Measurements from ENCODE around the gene RERGL. TPM values are rescaled to one million over a fixed set of nuclear protein-coding genes. Genes with fewer than 3 reads are reported as not detected.
A peak's percentile ranks its signal among the peaks of the same experiment; 100 is the strongest.

Gene RERGL
- total RNA-seq (2021) (not detected in 2 replicates), Bru-seq, nascent RNA (percentile 16 among the genes with signal in this experiment), BruChase-seq, experiment 1, labeled RNA remaining after a 2-hour chase (percentile 17 among the genes with signal in this experiment), BruChase-seq, experiment 2, labeled RNA remaining after a 6-hour chase (percentile 13 among the genes with signal in this experiment)
- long read RNA-seq, partial matches to known transcripts: 0 of 1 reads
- long read RNA-seq, other reads (novel, unspliced or antisense): 1 of 1 reads

DNA sequence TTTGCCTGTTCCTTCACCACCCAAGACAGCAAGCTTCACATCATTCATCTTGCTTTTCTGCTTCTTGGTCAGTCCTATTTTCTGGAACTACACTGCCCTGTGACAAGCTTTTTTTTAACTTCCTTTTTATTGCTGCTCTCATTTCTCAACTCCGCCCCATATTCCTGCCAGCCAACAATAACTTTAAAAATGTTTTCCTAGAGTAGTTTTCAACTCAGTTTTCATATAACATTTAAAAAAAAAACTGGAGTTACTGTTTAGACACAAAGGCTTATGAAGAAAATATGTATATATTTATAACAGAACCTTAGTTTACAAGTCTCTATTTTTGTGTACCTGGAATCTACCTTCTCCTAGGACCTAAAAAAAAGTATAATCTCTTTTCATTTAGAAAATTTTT, at the start of gene RERGL:
TSS of gene RERGL (minus strand) at position 101 of the 400 bp plus-strand sequence. CDS start at position 48, 53 bp downstream.
- H3F3A ChIP-seq (ENCODE audit: insufficient read depth, low read depth): no peaks in the 10 kb centered on the region
- H3K4me1 ChIP-seq (replicated peaks; ENCODE audit: insufficient read depth): no peaks in the 10 kb centered on the region
- BruUV-seq (replicated peaks): no TSS peak
- H2AFZ ChIP-seq: no peak within 1 kb of the TSS
- H3K4me3 ChIP-seq: no peak within 1 kb of the TSS
- TF ChIP-seq CTCF (conservative IDR thresholded peaks at IDR 0.05): no peak
- TF ChIP-seq EZH2 (IDR thresholded peaks at IDR 0.05; ENCODE audit: low read depth): no peak
- POLR2A ChIA-PET (ENCODE audit: unreplicated experiment): no interaction called here
- no peak within 1 kb of the TSS for H3K4me2 ChIP-seq
- no peaks in the 10 kb centered on the region for H3K36me3 ChIP-seq (ENCODE audit: low read depth)
- H3K9me2 ChIP-seq (ENCODE audit: insufficient read depth): no peaks in the 10 kb centered on the region; the same call in 1 of the 2 replicates
- intact Hi-C loops (cut with micrococcal nuclease; ENCODE audit: unreplicated experiment): no loop called here
- CTCF ChIA-PET: no interaction called here
- H3K79me2 ChIP-seq (ENCODE audit: low read depth): no peaks in the 10 kb centered on the region
- H3K27ac ChIP-seq: no peak within 1 kb of the TSS
- H3K9me3 ChIP-seq (ENCODE audit: insufficient read depth, low read depth): no peaks in the 10 kb centered on the region
- DNase-seq: no peak
- no peaks in the 10 kb centered on the region for H3K27me3 ChIP-seq (ENCODE audit: insufficient read depth, low read depth)
- H4K20me1 ChIP-seq (ENCODE audit: insufficient read depth): no peaks in the 10 kb centered on the region

DNA sequence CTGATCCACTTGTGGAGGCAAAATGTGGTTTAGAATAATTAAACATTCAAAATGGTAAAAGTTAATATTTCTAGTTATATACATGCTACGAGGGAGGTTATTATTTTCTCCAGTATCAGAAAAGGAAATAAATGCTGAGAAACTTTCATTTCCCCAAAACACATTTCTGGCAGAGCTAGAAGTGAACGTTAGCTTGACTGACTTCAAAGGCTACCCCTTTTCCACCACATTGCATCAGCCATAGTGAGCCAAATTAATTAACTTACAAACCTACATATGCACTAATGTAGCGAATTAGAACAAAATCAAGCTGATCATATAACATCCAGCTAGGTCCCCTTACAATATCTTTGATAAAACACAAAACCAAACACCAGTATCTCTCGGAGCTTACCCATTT, 49.3 kb upstream of the RERGL start:
- ChIA-PET POLR2A (ENCODE audit: unreplicated experiment) (no interaction called here), CTCF (no interaction called here)
- no TSS peak for BruUV-seq (replicated peaks)
- Histone ChIP-seq H2AFZ (no peak overlapping the region), H3K9me3 (ENCODE audit: insufficient read depth, low read depth) (peaks cover 3% of the 10 kb centered on the region; the same call in 1 of the 2 replicates), H3K4me2 (no peak overlapping the region), H3K27ac (no peak overlapping the region), H3K4me3 (no peak overlapping the region), H3K27me3 (ENCODE audit: insufficient read depth, low read depth) (no peaks in the 10 kb centered on the region), H3F3A (ENCODE audit: insufficient read depth, low read depth) (no peaks in the 10 kb centered on the region), H3K9me2 (ENCODE audit: insufficient read depth) (no peaks in the 10 kb centered on the region), H3K36me3 (ENCODE audit: low read depth) (no peaks in the 10 kb centered on the region), H3K79me2 (ENCODE audit: low read depth) (no peaks in the 10 kb centered on the region), H4K20me1 (ENCODE audit: insufficient read depth) (no peaks in the 10 kb centered on the region), H3K4me1 (replicated peaks; ENCODE audit: insufficient read depth) (peaks cover 5% of the 10 kb centered on the region; the same call in 1 of the 2 replicates)
- intact Hi-C loops (cut with micrococcal nuclease; ENCODE audit: unreplicated experiment): no loop called here
- no peak for DNase-seq
- no peak for TF ChIP-seq EZH2 (IDR thresholded peaks at IDR 0.05; ENCODE audit: low read depth)

DNA sequence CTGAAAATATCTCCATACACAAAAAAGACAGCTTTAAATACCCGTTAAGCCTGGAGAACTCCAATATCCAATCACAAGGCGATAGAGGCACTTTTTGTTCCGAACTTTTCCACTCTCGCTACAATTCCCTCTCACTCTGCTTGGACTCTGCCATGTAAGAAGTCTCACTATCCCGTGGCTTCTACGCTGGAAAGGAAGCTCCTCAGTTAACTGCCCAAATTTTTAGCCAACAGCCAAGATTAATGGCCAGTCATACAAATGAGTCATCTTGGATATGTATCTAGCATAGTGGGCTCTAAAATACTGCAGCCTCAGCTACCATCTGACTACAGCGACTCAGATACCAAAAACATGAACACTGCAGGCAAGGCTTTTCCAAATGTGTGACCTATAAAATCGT, 45.5 kb upstream of the RERGL start:
- H3K4me3 ChIP-seq: no peak overlapping the region
- no peaks in the 10 kb centered on the region for H3K9me3 ChIP-seq (ENCODE audit: insufficient read depth, low read depth)
- H3K79me2 ChIP-seq (ENCODE audit: low read depth): no peaks in the 10 kb centered on the region
- H3K9me2 ChIP-seq (ENCODE audit: insufficient read depth): no peaks in the 10 kb centered on the region
- H3K27me3 ChIP-seq (ENCODE audit: insufficient read depth, low read depth): no peaks in the 10 kb centered on the region
- H3K4me2 ChIP-seq: no peak overlapping the region
- DNase-seq: no peak
- no peaks in the 10 kb centered on the region for H3K36me3 ChIP-seq (ENCODE audit: low read depth)
- no peak for TF ChIP-seq EZH2 (IDR thresholded peaks at IDR 0.05; ENCODE audit: low read depth)
- no peak for TF ChIP-seq CTCF (conservative IDR thresholded peaks at IDR 0.05)
- BruUV-seq (replicated peaks): no TSS peak
- no peaks in the 10 kb centered on the region for H4K20me1 ChIP-seq (ENCODE audit: insufficient read depth)
- ChIA-PET CTCF (interaction anchor here (0.6 kb wide), 1 partner anchor 1247 kb away, joined by 4 read pairs; no protein-coding TSS in a partner anchor), POLR2A (ENCODE audit: unreplicated experiment) (no interaction called here)
- no peak overlapping the region for H2AFZ ChIP-seq
- no peaks in the 10 kb centered on the region for H3K4me1 ChIP-seq (replicated peaks; ENCODE audit: insufficient read depth)
- no peaks in the 10 kb centered on the region for H3F3A ChIP-seq (ENCODE audit: insufficient read depth, low read depth)
- intact Hi-C loops (cut with micrococcal nuclease; ENCODE audit: unreplicated experiment): no loop called here
- H3K27ac ChIP-seq: no peak overlapping the region

All from PC-9 (cell line).